Measurements from ENCODE around the gene VEGFC. TPM values are rescaled to one million over a fixed set of nuclear protein-coding genes. Genes with fewer than 3 reads are reported as not detected.

The VEGFC gene
- total RNA-seq, 2 donors from 2014 or later, result 4.0 to 7.0 TPM

GRCh38 chr4:176798540-176798939 lies 5.8 kb upstream of the VEGFC start:
- H3K9me3 ChIP-seq, result no peaks in the 10 kb centered on the region
- 77% methylated on average over 1 of the region's 1 CpG for WGBS
- H3K27ac ChIP-seq, result no peak overlapping the region
- H3K4me3 ChIP-seq, result no peak overlapping the region
- no peak for TF ChIP-seq POLR2A (IDR thresholded peaks at IDR 0.05)
- no peak for TF ChIP-seq POLR2AphosphoS5 (IDR thresholded peaks at IDR 0.05)
- TF ChIP-seq CTCF (IDR thresholded peaks at IDR 0.05), result no peak
- intact Hi-C loops (cut with DNase I), result no loop called here
- H3K27me3 ChIP-seq (replicated peaks; ENCODE audit: insufficient read depth), result no peaks in the 10 kb centered on the region
- DNase-seq (ENCODE audit: low spot score), result no peak
- H3K4me1 ChIP-seq (replicated peaks), result no peaks in the 10 kb centered on the region
- H3K36me3 ChIP-seq, result no peaks in the 10 kb centered on the region

DNA sequence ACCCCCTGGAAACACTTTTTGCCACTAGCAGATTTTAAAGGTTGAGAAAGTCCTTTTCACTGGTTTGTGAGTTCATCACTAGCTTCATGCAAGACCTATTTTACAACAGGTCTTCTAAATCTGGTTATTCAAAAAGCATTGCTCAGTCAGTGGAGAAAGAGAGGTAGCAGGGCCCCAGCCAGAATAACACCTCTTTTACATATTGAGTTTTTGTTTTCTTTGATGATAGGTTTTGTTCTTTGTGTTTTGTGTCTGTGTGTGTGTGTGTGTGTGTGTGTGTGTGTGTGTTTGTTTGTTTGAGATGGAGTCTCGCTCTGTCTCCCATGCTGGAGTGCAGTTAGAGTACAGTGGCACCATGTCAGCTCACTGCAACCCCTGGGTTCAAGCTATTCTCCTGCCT lies 2.7 kb upstream of the VEGFC start:
- Histone ChIP-seq H3K4me1 (replicated peaks) (no peaks in the 10 kb centered on the region), H3K4me3 (no peak overlapping the region), H3K9me3 (no peaks in the 10 kb centered on the region), H3K27me3 (replicated peaks; ENCODE audit: insufficient read depth) (no peaks in the 10 kb centered on the region), H3K36me3 (no peaks in the 10 kb centered on the region), H3K27ac (no peak overlapping the region)
- WGBS, result 93% methylated on average over 1 of the region's 1 CpG
- no peak for DNase-seq (ENCODE audit: low spot score)
- intact Hi-C loops (cut with DNase I), result no loop called here
- TF ChIP-seq CTCF (IDR thresholded peaks at IDR 0.05) (no peak), POLR2AphosphoS5 (IDR thresholded peaks at IDR 0.05) (no peak), POLR2A (IDR thresholded peaks at IDR 0.05) (no peak)

DNA sequence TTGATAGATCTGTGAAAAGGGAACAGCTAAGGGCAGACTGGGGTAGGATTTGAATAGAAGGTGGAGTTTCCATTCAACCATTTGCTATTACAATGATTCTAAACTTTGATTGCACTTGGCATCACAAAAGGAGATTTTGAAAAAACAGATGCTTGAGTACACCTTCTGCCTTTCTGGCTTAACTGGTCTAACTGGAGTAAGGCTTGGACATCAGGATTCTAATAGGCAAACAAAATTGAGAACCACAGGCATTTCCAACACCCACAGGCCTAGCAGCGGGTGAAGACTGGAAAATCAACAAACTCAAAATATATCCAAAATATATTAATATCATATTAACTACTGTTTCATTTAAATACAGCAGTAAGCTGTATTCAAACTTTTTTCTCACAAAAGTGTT lies 1.9 kb upstream of the VEGFC start:
- Histone ChIP-seq H3K36me3 (no peaks in the 10 kb centered on the region), H3K4me1 (replicated peaks) (no peaks in the 10 kb centered on the region), H3K27ac (peak overlapping the region in 1 of 2 donors; percentile 32), H3K27me3 (replicated peaks; ENCODE audit: insufficient read depth) (no peaks in the 10 kb centered on the region), H3K4me3 (no peak overlapping the region), H3K9me3 (no peaks in the 10 kb centered on the region)
- TF ChIP-seq POLR2AphosphoS5 (IDR thresholded peaks at IDR 0.05) (peak; percentile 77), POLR2A (IDR thresholded peaks at IDR 0.05) (no peak)
- DNase-seq (ENCODE audit: low spot score), result peak; percentile 70
- 27% methylated on average over 1 of the region's 1 CpG for WGBS
- intact Hi-C loops (cut with DNase I), result loop anchor here (5.0 kb wide), 1 partner anchor 417 kb away; no protein-coding TSS in a partner anchor

- no peaks in the 10 kb centered on the region for H3K36me3 ChIP-seq
- no peak overlapping the region for H3K4me3 ChIP-seq
- no peak for DNase-seq (ENCODE audit: low spot score)
- no peaks in the 10 kb centered on the region for H3K9me3 ChIP-seq
- H3K4me1 ChIP-seq (replicated peaks), result no peaks in the 10 kb centered on the region
- H3K27me3 ChIP-seq (replicated peaks; ENCODE audit: insufficient read depth), result no peaks in the 10 kb centered on the region
- intact Hi-C loops (cut with DNase I), result loop anchor here (5.0 kb wide), 1 partner anchor 417 kb away; no protein-coding TSS in a partner anchor
- peak overlapping the region in 1 of 2 donors; percentile 32 for H3K27ac ChIP-seq
- TF ChIP-seq CTCF (IDR thresholded peaks at IDR 0.05), result no peak
- no peak for TF ChIP-seq POLR2A (IDR thresholded peaks at IDR 0.05)
- TF ChIP-seq POLR2AphosphoS5 (IDR thresholded peaks at IDR 0.05), result no peak
- WGBS, result 27% methylated on average over 4 of the region's 4 CpGs
Measured at GRCh38 chr4:176794151-176794550, 1.4 kb upstream of the VEGFC start.

GRCh38 chr4:176793060-176793605 lies 411 bp upstream of the VEGFC start:
- Histone ChIP-seq H3K4me1 (replicated peaks) (no peaks in the 10 kb centered on the region), H3K27ac (peak overlapping the region in 1 of 2 donors; percentile 32), H3K9me3 (no peaks in the 10 kb centered on the region), H3K4me3 (peak overlapping the region; percentile 61 to 66), H3K36me3 (no peaks in the 10 kb centered on the region), H3K27me3 (replicated peaks; ENCODE audit: insufficient read depth) (no peaks in the 10 kb centered on the region)
- TF ChIP-seq POLR2AphosphoS5 (IDR thresholded peaks at IDR 0.05), result no peak
- TF ChIP-seq POLR2A (IDR thresholded peaks at IDR 0.05), result no peak
- no peak for TF ChIP-seq CTCF (IDR thresholded peaks at IDR 0.05)
- WGBS, result 12% methylated on average over 23 of the region's 24 CpGs
- DNase-seq (ENCODE audit: low spot score), result no peak
- intact Hi-C loops (cut with DNase I), result loop anchor here (5.0 kb wide), 1 partner anchor 416 kb away; no protein-coding TSS in a partner anchor
